Right renal pelvis (tissue), 4 donors: ENCODE results near the gene KIF2A. TPM values are rescaled to one million over a fixed set of nuclear protein-coding genes. Genes with fewer than 3 reads are reported as not detected.

ENCODE experiments used
- DNase-seq, 4 donors: peaks; one replicate each; pipeline ENCODE4 v3.0.0-alpha.2; 2013; ENCODE audit warnings: low read depth in 4 of 4, low spot score in 3 of 4, missing footprints in 1 of 4
- polyA plus RNA-seq, 4 donors: library from polyadenylated mRNA; unstranded; fragments of 120-200 nt; gene quantifications; one replicate each; pipeline ENCODE4 v1.2.1, GENCODE V29; 2013; ENCODE audit not compliant: insufficient read length in 4 of 4

The KIF2A gene
- polyA plus RNA-seq, 4 donors = 46.5 to 59.7 (median 54.9) TPM

- DNase-seq = no peak
Observed at GRCh38 chr5:62373382-62373781, 67.4 kb downstream of the KIF2A start.

- no peak for DNase-seq
Observed at GRCh38 chr5:62374090-62374489, 68.1 kb downstream of the KIF2A start.

GRCh38 chr5:62375627-62376026 lies 69.6 kb downstream of the KIF2A start:
- no peak for DNase-seq

DNA sequence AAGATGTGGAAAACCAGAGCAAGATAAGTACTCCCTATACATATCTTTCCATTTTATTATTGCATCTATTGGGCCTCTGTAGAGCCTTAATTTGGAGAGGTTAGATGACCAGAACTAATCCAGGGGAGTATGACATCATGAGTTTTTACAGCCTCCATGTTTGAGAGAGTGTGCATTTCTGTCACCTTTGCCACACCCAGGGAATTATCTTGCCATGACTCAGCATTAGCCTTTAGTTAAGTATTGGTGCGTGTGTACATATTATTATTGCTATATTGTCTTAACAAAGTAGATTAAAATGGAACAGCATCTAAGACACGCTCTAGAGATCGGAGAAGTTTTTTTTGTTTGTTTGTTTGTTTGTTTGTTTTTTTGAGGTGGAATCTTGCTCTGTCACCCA lies 70.1 kb downstream of the KIF2A start:
- DNase-seq = no peak

DNA sequence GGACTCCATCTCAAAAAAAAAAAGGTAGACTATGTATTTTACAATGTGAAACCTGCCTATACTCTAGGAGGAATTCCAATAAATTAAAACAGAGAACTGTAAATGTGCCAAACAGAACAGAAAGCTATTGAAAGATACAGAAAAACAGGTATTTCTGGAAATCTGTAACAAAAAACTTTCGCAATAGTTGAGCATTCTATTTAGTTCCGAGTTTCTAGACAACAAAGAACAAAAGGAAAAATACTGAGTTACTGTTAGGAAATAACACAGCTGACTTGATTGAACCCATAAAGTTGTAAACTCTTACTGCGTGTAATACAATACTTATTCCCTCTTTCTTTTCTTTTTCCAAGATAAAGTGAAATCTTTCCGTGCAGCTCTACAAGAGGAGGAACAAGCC lies 79.1 kb downstream of the KIF2A start:
- DNase-seq = peak in 1 of 4 donors; percentile 5

DNA sequence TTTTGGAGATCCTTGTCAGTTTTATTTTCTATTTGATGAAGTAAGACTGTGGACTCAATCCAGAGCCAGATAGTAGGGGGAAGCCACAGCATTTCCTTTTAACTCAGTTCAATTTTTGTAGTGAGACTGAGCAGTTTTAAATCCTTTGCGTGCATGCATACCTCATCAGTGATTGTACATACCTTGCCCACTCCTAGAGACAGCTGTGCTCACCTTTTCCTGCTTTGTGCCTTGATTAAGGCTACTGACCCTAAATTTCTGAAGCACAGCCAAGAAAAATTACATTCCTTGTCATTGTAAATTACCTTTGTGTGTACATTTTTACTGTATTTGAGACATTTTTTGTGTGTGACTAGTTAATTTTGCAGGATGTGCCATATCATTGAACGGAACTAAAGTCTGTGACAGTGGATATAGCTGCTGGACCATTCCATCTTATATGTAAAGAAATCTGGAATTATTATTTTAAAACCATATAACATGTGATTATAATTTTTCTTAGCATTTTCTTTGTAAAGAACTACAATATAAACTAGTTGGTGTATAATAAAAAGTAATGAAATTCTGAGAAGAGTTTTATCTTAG lies 79.9 kb downstream of the KIF2A start:
- DNase-seq = peak in 1 of 4 donors; percentile 10

DNA sequence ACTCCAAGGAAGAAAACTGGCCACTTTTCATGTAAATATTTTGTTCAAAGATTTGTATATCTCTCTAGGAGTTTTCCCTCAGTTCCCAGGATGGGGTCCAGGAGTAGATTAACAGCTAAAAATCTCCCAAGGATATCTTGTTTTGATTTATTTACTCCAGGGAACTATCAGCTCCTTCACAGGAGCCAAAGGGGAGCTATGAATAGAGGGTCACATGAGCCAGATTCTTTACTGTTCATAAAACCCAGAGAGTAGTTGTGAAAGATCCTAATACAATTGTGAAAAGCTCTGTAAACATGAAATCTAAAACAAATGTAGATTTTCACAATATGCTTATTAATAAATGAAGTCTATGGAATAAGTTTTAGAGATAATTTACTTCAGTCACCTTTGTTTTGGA lies 80.8 kb downstream of the KIF2A start:
- DNase-seq = no peak

- DNase-seq = no peak
Observed at GRCh38 chr5:62395210-62395950, 89.4 kb downstream of the KIF2A start.

GRCh38 chr5:62403411-62404250 lies 97.6 kb downstream of the KIF2A start, which contains the start of gene DIMT1:
Gene DIMT1 (minus strand): TSS chr5:62403905. CDS start chr5:62403772, 133 bp downstream.
- DNase-seq = peak; percentile 89 to 96 (median 94)

- peak; percentile 98 to 99 (median 99) for DNase-seq
Observed at GRCh38 chr5:62412549-62413329, 106.7 kb downstream of the KIF2A start, which contains the start of gene IPO11. Gene IPO11 (plus strand): TSS chr5:62412763. CDS start chr5:62437280, 24,517 bp downstream.

GRCh38 chr5:62413711-62414110 lies 107.7 kb downstream of the KIF2A start:
- DNase-seq = no peak

DNA sequence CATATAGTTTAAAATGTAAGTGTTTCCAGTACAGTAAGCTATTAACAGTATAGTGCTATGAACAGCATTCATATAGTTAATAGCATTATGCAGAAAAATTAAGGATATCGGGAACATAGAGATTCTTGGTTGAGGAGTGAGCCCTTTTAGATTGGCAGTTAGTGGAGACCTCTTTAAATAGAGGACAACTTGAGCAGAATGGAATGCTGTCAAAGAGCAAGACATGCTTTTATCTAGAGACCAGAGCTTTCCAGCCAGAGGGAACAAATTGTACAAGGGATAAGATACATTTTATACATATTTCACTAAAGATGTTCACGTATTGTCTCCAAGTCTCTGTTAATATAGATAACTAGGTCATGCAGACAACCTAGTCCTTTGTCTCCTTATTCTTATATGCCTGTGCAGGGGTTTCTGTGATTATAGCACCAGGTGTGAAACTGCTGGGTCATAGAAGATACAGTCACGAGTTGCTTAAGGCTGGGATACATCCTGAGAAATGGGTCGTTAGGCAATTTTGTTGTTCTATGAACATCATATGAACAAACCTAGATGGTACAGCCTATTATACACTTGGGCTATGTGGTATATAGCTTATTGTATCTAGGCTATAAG lies 112.6 kb downstream of the KIF2A start:
- DNase-seq = no peak

- no peak for DNase-seq
Observed at GRCh38 chr5:62419609-62420008, 113.6 kb downstream of the KIF2A start.

- no peak for DNase-seq
Observed at GRCh38 chr5:62421414-62421813, 115.4 kb downstream of the KIF2A start.

- DNase-seq = no peak
Observed at GRCh38 chr5:62424763-62425162, 118.8 kb downstream of the KIF2A start.

DNA sequence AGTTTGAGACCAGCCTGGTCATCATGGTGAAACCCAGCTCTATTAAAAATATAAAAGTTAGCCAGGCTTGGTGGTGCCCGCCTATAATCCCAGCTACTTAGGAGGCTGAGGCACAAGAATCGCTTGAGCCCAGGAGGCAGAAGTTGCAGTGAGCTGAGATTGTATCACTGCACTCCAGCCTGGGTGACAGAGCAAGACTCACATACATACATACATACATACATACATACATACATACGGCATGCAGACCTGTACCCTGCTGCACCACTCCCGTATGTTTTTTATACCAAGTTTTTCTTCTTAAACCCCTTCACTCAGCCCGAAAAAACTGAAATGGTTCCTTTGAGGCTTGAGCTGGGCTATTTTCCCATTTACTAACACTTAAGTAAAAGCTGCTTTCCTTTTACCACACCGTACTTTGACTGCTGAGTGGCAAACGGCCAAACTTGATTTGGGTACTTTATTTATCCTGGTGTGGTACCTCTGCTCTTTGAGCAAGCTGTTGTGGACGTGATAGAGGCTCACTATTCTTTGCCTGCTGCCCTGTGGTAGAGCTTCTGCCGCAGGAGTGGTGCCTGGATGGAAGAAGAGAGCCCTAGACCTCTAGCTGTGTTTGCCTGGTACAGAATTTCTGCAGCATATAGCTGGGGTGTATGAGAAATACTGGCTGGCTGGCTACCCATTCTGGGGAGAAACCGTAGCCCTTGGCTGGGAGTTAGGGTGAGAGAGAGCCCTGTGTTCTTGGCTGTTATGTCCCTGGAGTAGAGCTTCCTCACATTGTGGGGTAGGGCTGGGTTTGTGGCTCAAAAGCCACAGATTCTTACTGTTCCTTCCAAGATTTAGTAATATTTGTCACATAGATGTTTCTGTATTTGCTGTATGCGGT lies 126.0 kb downstream of the KIF2A start:
- no peak for DNase-seq

GRCh38 chr5:62432621-62433064 lies 126.6 kb downstream of the KIF2A start:
- DNase-seq = no peak
